ENCODE results near the gene SOS1.

DNA sequence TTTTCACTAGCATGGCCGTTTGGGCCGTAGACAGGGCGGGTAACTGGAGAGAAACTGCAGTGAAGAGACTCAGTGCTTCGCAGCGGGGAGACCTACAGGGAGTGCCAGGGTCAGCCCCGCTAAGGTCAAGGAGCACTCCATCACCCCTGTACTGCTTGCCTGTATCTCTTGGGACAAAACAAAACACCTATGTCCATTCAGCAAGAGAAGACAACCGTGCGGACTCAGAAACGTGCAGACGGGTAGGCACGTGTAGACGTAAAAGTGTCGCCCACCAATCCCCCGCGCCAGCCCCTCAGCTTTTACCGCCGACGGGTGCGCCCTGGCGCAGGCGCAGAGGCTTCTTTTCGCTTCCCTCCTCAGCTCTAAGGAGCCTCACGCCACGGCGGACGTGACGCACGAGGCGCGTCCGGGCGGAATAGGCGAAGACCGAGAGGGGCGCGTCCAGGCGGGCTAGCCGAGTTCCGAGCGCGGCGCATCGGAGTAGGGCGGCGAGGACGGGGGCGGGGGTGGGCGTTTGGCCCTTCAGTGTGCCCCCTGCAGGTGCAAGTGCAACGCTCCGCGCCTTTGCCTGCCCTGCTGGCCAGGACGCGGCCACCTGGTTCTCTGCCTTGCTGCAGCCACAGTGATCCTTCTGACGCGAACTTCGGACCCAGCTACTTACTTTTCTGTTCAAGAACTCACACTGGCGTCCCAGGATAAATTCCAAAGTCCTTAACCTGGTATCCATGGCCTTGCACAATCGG is 3.3 kb upstream of the SOS1 start:
- TF ChIP-seq, protein P1, sequence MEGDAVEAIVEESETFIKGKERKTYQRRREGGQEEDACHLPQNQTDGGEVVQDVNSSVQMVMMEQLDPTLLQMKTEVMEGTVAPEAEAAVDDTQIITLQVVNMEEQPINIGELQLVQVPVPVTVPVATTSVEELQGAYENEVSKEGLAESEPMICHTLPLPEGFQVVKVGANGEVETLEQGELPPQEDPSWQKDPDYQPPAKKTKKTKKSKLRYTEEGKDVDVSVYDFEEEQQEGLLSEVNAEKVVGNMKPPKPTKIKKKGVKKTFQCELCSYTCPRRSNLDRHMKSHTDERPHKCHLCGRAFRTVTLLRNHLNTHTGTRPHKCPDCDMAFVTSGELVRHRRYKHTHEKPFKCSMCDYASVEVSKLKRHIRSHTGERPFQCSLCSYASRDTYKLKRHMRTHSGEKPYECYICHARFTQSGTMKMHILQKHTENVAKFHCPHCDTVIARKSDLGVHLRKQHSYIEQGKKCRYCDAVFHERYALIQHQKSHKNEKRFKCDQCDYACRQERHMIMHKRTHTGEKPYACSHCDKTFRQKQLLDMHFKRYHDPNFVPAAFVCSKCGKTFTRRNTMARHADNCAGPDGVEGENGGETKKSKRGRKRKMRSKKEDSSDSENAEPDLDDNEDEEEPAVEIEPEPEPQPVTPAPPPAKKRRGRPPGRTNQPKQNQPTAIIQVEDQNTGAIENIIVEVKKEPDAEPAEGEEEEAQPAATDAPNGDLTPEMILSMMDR (IDR thresholded peaks at IDR 0.05; ENCODE audit: low read depth, low read length, poor library complexity, severe bottlenecking): peak; percentile 68
- TF ChIP-seq EZH2phosphoT487 (IDR thresholded peaks at IDR 0.05; ENCODE audit: borderline replicate concordance, low read length): no peak
